HG03558 (cell line): ENCODE data around the gene SELPLG.
"Not testable (repeated sequence)": the region's sequence is repeated elsewhere in the genome, so short reads cannot be mapped to it uniquely, and the experiment has no call there.

Experiments
- ATAC-seq: cut with Tn5 transposase; IDR thresholded peaks from one replicate; pipeline ENCODE4 v1.9.1; 2021; ENCODE audit warnings: moderate number of reproducible peaks; ENCODE audit not compliant: unreplicated experiment; ENCODE audit errors: extremely low read depth

SELPLG gene

GRCh38 chr12:108594960-108595710 lies 38.6 kb downstream of the SELPLG start:
- no peak for ATAC-seq

- ATAC-seq: no peak
Measured at GRCh38 chr12:108594323-108594903, 39.3 kb downstream of the SELPLG start.

GRCh38 chr12:108592033-108592909 lies 41.4 kb downstream of the SELPLG start:
- ATAC-seq: no peak

GRCh38 chr12:108591267-108591980 lies 42.3 kb downstream of the SELPLG start:
- ATAC-seq: no peak

- ATAC-seq: not testable (repeated sequence)
Measured at GRCh38 chr12:108590463-108590862, 43.2 kb downstream of the SELPLG start.

GRCh38 chr12:108589840-108590229 lies 43.9 kb downstream of the SELPLG start:
- ATAC-seq: no peak

GRCh38 chr12:108589028-108589839 lies 44.5 kb downstream of the SELPLG start:
- no peak for ATAC-seq

- ATAC-seq: no peak
Measured at GRCh38 chr12:108587826-108588225, 45.9 kb downstream of the SELPLG start.

GRCh38 chr12:108586306-108586705 lies 47.4 kb downstream of the SELPLG start:
- ATAC-seq: no peak

- ATAC-seq: no peak
Measured at GRCh38 chr12:108585864-108586263, 47.8 kb downstream of the SELPLG start.

GRCh38 chr12:108584456-108585065 lies 49.1 kb downstream of the SELPLG start:
- no peak for ATAC-seq

GRCh38 chr12:108583991-108584390 lies 49.7 kb downstream of the SELPLG start:
- ATAC-seq: no peak

GRCh38 chr12:108582978-108583770 lies 50.5 kb downstream of the SELPLG start:
- no peak for ATAC-seq

GRCh38 chr12:108582509-108582908 lies 51.2 kb downstream of the SELPLG start:
- no peak for ATAC-seq

- no peak for ATAC-seq
Measured at GRCh38 chr12:108581311-108582227, 52.1 kb downstream of the SELPLG start.

GRCh38 chr12:108580531-108580930 lies 53.2 kb downstream of the SELPLG start:
- no peak for ATAC-seq

GRCh38 chr12:108578813-108579212 lies 54.9 kb downstream of the SELPLG start:
- ATAC-seq: no peak
